Hepatocyte (in vitro differentiated cells): Measurements from ENCODE around the gene MYEOV. TPM values are rescaled to one million over a fixed set of nuclear protein-coding genes. Genes with fewer than 3 reads are reported as not detected.

Experiments used
- DNase-seq: peaks from one replicate; pipeline ENCODE4 v3.0.0-alpha.2; 2016; ENCODE audit warnings: low spot score
- H2AFZ ChIP-seq: fragments of 200-600 bp; sonication (generic); 2 replicates; pipeline ENCODE4 v1.6.0; 2016; ENCODE audit warnings: antibody characterized with exemption, mild to moderate bottlenecking
- H3K27ac ChIP-seq: fragments of 200-600 bp; sonication (generic); 2 replicates; pipeline ENCODE4 v1.5.1; 2016; ENCODE audit warnings: mild to moderate bottlenecking
- H3K27me3 ChIP-seq: fragments of 200-600 bp; sonication (generic); 2 replicates; pipeline ENCODE4 v1.6.1; 2016
- H3K36me3 ChIP-seq: fragments of 200-600 bp; sonication (generic); replicated peaks from 2 replicates; pipeline ENCODE4 v1.5.1; 2016; ENCODE audit warnings: low read depth; ENCODE audit not compliant: insufficient read depth
- H3K4me1 ChIP-seq: fragments of 200-600 bp; sonication (generic); 2 replicates; pipeline ENCODE4 v1.5.1; 2016; ENCODE audit warnings: mild to moderate bottlenecking, moderate library complexity; ENCODE audit not compliant: insufficient read depth
- H3K4me2 ChIP-seq: fragments of 200-600 bp; sonication (generic); 2 replicates; pipeline ENCODE4 v1.6.0; 2016
- H3K4me3 ChIP-seq: fragments of 200-600 bp; sonication (generic); 2 replicates; pipeline ENCODE4 v1.5.1; 2016; ENCODE audit warnings: mild to moderate bottlenecking
- H3K79me2 ChIP-seq: fragments of 200-600 bp; sonication (generic); 2 replicates; pipeline ENCODE4 v1.6.0; 2017; ENCODE audit warnings: mild to moderate bottlenecking
- H3K9me2 ChIP-seq: fragments of 200-600 bp; sonication (generic); replicated peaks from 2 replicates; pipeline ENCODE4 v1.6.0; 2017; ENCODE audit warnings: mild to moderate bottlenecking; ENCODE audit not compliant: insufficient read depth
- H3K9me3 ChIP-seq: fragments of 200-600 bp; sonication (generic); 2 replicates; pipeline ENCODE4 v1.5.1; 2016; ENCODE audit warnings: low read depth, mild to moderate bottlenecking
- H4K20me1 ChIP-seq: fragments of 200-600 bp; sonication (generic); 2 replicates; pipeline ENCODE4 v1.6.0; 2016; ENCODE audit warnings: mild to moderate bottlenecking; ENCODE audit not compliant: insufficient read depth, poor library complexity, severe bottlenecking
- EZH2 ChIP-seq: fragments of 200-600 bp; sonication (generic); IDR thresholded peaks from 2 replicates; pipeline ENCODE4 v1.6.1; 2016; ENCODE audit warnings: antibody characterized with exemption, mild to moderate bottlenecking, borderline replicate concordance
- EZH2phosphoT487 ChIP-seq: fragments of 200-600 bp; sonication (generic); IDR thresholded peaks from one replicate; pipeline ENCODE4 v1.6.1; 2018; ENCODE audit warnings: antibody characterized with exemption, mild to moderate bottlenecking, low read depth, moderate library complexity; ENCODE audit not compliant: unreplicated experiment, severe bottlenecking
- WGBS: methylation state at CpG from one replicate; pipeline ENCODE4 v1.1.6; 2016; ENCODE audit warnings: low lambda C conversion rate; ENCODE audit errors: missing lambda C conversion rate; 5-methylcytosine and 5-hydroxymethylcytosine counted together
- polyA plus RNA-seq: library from polyadenylated mRNA; unstranded; fragments of >200 nt; fragmentation: Nextera tagmentation; extraction: Ambion mirVana; gene quantifications from 2 replicates; pipeline ENCODE4 v1.2.1, GENCODE V29; 2016
- total RNA-seq: library from RNA; depleted of rRNA; stranded (reverse); fragments of >200 nt; gene quantifications from 2 replicates; pipeline ENCODE4 v1.2.3, GENCODE V29; 2014
- TF ChIP-seq, protein P1 (sequence below): fragments of 200-600 bp; sonication (generic); IDR thresholded peaks from 2 replicates; pipeline ENCODE4 v1.5.1; 2016; ENCODE audit warnings: antibody characterized with exemption, mild to moderate bottlenecking; ENCODE audit not compliant: poor library complexity

Gene MYEOV
- total and polyA plus RNA-seq, 2 experiments from 2014 or later = not detected

DNA sequence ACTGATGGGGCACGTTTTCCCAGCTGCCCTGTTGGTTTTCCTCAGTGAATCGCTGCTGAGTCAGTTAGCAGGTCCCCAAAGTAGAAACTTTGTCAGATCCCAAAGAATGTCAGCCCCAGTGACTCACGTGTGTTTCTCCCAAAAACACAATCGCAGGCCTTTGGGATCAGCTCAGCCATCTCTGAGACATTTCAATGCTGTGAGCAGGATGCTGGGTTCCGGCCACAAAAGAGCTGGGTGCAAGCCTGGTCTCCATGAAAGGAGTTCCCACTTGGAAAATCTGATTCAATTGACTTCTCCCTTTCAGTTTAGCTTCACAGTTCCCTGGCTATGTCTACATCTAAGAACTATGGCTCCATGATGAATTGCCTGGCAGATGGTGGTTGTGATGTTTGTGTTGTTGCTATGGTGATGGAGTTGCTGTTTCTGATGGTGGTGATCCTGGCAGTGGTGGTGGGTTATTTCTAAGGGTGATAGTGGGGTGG is 28.0 kb downstream of the MYEOV start:
- Histone ChIP-seq H3K27me3 (no peaks in the 10 kb centered on the region), H2AFZ (no peak overlapping the region), H3K4me2 (no peak overlapping the region), H4K20me1 (no peaks in the 10 kb centered on the region), H3K4me3 (no peak overlapping the region), H3K27ac (no peak overlapping the region), H3K79me2 (no peaks in the 10 kb centered on the region), H3K9me2 (no peaks in the 10 kb centered on the region), H3K4me1 (no peaks in the 10 kb centered on the region), H3K36me3 (no peaks in the 10 kb centered on the region), H3K9me3 (no peaks in the 10 kb centered on the region)
- TF ChIP-seq EZH2phosphoT487 (no peak), EZH2 (no peak)
- TF ChIP-seq, protein P1, sequence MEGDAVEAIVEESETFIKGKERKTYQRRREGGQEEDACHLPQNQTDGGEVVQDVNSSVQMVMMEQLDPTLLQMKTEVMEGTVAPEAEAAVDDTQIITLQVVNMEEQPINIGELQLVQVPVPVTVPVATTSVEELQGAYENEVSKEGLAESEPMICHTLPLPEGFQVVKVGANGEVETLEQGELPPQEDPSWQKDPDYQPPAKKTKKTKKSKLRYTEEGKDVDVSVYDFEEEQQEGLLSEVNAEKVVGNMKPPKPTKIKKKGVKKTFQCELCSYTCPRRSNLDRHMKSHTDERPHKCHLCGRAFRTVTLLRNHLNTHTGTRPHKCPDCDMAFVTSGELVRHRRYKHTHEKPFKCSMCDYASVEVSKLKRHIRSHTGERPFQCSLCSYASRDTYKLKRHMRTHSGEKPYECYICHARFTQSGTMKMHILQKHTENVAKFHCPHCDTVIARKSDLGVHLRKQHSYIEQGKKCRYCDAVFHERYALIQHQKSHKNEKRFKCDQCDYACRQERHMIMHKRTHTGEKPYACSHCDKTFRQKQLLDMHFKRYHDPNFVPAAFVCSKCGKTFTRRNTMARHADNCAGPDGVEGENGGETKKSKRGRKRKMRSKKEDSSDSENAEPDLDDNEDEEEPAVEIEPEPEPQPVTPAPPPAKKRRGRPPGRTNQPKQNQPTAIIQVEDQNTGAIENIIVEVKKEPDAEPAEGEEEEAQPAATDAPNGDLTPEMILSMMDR = no peak
- WGBS = 89% methylated on average over 5 of the region's 5 CpGs
- DNase-seq = no peak

DNA sequence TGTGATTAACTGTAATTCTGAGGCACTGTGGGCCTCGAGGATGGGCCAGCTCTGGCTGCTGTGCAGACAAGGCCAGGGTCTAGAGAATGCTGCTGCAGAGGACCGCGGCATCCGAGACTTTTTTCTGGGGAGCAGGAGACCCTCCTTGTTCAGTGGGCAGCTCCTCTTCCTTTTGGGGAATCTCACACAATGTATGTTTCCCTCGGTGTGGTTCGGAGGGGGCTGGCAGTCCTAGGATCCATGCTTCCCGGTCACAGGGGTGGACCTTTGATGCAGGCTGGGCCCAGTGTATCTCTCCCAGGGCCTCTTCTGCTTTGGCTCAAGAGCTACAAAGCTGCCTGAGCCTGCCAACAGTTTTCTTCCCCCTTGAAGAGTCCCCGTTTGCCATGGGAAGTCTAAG is 31.5 kb downstream of the MYEOV start:
- no peaks in the 10 kb centered on the region for H3K9me3 ChIP-seq
- no peaks in the 10 kb centered on the region for H3K36me3 ChIP-seq
- DNase-seq = no peak
- H3K27ac ChIP-seq = no peak overlapping the region
- no peaks in the 10 kb centered on the region for H3K79me2 ChIP-seq
- H4K20me1 ChIP-seq = no peaks in the 10 kb centered on the region
- no peaks in the 10 kb centered on the region for H3K27me3 ChIP-seq
- H2AFZ ChIP-seq = no peak overlapping the region
- H3K9me2 ChIP-seq = no peaks in the 10 kb centered on the region
- TF ChIP-seq, protein P1 = no peak
- no peak for TF ChIP-seq EZH2
- TF ChIP-seq EZH2phosphoT487 = no peak
- H3K4me3 ChIP-seq = no peak overlapping the region
- H3K4me1 ChIP-seq = no peaks in the 10 kb centered on the region
- H3K4me2 ChIP-seq = no peak overlapping the region
- WGBS = 93% methylated on average over 8 of the region's 8 CpGs

DNA sequence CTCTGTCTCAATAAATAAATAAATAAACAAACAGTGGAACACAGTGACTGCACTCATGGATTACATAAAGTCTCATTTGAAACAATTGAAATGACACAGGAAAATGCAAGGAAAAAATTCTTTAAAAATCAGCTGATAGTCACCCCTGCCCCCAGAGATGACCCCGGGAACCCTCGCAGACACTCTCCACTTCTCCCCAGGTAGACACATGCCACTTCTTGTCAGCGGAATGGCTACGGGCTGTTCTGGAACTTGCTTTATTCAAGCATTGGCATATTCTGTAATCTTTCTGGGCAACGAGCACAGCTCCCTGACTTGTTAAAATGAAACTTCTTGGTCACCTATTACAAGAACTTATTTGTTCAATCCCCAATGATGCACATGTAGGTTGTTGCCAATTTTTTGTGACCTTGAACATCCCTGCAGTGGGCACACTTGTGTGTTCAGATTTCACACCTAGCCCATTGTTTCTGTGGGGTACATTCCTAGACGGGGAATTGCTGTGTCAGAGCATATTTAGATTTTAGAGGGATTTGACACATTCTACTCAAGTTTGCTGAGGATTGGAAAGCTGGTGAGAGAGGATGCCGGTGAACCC is 32.8 kb downstream of the MYEOV start:
- H3K79me2 ChIP-seq = no peaks in the 10 kb centered on the region
- no peak overlapping the region for H3K27ac ChIP-seq
- TF ChIP-seq EZH2 = no peak
- TF ChIP-seq EZH2phosphoT487 = no peak
- TF ChIP-seq, protein P1 = no peak
- no peaks in the 10 kb centered on the region for H3K4me1 ChIP-seq
- no peaks in the 10 kb centered on the region for H3K36me3 ChIP-seq
- H3K4me2 ChIP-seq = no peak overlapping the region
- no peak for DNase-seq
- H2AFZ ChIP-seq = no peak overlapping the region
- no peak overlapping the region for H3K4me3 ChIP-seq
- no peaks in the 10 kb centered on the region for H3K9me3 ChIP-seq
- WGBS = 92% methylated on average over 7 of the region's 7 CpGs
- no peaks in the 10 kb centered on the region for H3K27me3 ChIP-seq
- H4K20me1 ChIP-seq = no peaks in the 10 kb centered on the region
- H3K9me2 ChIP-seq = no peaks in the 10 kb centered on the region
